Measurements from ENCODE around the gene CARF.
A peak's percentile ranks its signal among the peaks of the same experiment; 100 is the strongest.
"Not testable (repeated sequence)": the region's sequence is repeated elsewhere in the genome, so short reads cannot be mapped to it uniquely, and the experiment has no call there.

Gene CARF, protein sequence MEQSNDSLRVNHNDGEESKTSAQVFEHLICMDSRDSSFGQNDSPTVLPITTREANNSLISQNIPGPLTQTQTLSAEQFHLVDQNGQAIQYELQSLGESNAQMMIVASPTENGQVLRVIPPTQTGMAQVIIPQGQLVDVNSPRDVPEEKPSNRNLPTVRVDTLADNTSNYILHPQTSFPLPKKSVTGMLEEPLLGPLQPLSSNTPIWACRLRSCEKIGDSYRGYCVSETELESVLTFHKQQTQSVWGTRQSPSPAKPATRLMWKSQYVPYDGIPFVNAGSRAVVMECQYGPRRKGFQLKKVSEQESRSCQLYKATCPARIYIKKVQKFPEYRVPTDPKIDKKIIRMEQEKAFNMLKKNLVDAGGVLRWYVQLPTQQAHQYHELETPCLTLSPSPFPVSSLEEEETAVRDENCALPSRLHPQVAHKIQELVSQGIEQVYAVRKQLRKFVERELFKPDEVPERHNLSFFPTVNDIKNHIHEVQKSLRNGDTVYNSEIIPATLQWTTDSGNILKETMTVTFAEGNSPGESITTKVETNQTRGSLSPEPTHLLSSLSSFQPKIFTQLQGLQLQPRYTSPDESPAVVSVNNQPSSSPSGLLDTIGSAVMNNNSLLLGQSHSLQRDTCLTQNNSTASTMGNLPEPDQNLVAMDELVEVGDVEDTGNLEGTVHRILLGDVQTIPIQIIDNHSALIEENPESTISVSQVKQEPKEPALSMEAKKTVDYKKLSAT

DNA sequence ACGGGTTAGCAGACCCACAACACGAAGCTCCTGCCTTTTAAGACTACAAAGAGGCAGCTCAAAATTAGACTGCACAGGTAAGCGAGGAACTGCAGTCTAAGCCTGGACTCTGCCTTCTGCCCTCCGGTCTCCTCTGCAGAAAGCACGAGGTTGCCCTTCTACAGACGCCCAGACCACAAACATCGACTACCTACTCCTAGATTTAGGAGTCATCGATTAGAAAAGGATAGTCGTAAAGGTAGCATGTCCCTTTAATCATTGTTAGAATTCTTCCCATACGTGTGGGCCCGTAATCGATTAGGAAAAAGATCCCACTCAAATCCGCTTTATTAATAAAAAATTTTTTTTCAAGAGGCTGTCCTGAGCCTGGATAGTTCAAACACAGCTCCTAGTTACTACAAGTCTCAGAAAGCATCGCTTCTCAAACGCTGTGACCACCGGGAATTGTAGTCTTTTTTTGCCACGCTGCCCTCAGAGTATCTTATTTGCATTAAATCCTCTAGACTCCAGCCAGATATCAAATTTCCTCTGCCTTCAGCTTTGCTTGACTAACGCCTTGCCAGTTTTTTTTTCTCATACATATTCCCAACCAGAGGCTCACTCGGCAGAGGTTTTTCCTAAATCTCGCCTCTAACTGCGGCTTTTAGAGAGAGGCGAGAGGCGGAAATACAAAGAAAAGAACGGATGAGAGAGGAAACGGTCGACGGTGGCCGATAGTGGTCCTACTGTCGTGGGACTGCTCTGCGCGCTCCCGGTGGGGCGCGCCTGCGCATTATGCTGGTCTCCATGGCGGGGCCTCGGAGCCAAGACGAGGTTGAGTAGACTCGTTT, at the start of gene CARF, which contains the start of gene WDR12:
CARF (plus strand) TSS at position 764 of the 830 bp plus-strand sequence. CDS start 29,628 bp downstream, outside the sequence.
WDR12 (minus strand) TSS at position 162 of the 830 bp plus-strand sequence. CDS start 197 bp downstream, outside the sequence.
- DNase-seq (ENCODE audit: low spot score): peak; percentile 92

DNA sequence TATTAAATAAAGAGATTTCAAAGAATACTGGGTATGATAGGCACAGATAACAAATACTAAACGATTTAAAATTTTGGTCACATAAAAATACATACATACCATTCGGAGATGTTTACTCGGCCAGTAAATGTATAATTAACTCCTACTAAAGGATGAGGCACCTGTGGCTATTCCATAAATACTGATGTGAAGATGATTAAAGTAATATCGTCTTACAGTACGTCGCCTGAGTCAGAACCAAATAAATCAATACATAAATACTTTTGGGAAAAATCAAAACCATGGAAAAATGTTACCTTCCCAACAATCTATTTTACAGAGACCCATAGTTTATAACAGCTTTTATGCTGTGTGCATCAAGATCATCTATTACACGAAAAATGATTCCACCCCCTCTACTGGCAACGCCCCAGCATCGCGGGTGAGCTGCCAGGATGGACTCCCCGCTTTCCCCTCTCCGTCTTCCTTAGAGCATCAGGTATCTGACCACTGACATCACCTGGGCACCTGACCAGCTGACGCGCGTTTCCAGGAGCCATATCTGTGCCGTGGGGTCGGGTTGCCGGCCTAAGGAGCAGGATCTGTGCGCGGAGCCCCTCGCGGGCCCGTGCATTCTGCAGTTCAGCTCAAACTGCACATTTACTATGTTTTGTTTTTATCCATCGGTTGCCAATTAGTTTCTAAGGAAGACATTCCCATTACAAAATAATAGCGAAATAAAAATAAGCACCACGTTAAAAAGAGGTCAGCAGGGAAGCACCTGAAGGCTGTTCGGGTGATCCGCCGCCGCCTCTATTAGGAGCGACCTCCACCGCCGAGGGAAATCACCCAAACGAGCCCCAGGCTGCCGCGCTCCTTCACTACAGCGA, 41.4 kb upstream of the CARF start:
- DNase-seq (ENCODE audit: low spot score): peak; percentile 95

DNA sequence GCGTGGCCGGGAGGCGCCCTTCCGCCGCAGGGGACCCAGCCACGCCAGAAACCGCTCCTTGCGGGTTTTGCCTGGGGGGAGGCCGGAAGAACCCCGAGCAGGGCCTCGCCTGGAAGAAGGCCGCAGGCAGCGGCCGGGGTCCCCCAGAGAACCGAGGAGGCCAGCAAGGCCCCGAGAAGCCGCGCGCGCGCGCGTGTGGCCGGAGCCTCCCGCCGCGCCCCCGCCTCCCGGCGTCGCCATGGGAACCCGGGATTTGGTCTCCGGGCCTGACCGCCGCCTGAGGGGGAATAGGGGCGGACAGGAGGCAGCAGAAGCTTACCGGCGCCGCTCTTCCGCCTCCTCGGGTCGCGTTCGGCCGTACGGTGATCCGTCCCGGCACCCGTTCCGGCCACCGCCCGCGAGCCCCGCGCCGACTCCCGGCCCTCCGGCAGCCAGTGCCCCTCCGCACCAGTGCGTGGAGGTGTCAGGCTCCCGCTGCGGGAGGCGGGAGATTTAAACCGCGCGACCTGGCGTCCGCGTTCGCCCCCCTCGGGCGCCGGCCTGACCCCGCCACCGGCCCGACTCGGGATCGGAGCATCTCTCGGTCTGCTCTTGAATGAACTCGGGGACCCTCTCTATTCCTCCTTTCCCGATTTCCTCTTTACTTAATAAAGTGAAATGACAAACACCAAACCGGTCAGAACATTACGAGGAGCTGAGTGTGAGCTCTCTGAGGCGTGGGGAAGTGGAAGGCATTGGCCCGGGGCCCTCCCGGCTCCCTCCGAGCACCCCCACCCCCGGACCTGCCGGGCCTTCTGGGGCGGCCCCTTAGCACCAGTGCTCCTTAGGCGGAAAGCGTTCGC, 40.6 kb upstream of the CARF start, which contains the start of gene ICA1L:
ICA1L (minus strand) TSS at position 467 of the 842 bp plus-strand sequence. CDS start 42,757 bp downstream, outside the sequence.
- peak; percentile 64 for DNase-seq (ENCODE audit: low spot score)

DNA sequence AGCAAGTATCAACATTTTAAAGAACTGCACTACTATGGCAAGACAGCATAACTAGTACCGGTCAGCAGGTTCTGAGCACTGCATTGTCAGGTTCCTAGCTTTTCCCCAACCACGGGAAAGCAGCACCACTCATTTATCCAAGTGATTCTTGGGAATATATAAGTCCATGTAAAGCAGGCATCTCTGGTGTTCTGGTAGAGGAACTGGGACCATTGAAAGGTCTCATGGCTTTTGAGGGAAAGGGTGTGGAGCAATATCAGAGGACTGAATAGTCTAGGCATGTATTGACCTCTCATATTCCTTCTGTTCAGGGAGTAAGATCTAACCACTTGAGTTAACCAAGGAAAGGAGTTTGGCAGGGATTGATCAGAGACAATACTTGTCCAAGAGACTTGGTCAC, 34.4 kb upstream of the CARF start:
- DNase-seq (ENCODE audit: low spot score): no peak

DNA sequence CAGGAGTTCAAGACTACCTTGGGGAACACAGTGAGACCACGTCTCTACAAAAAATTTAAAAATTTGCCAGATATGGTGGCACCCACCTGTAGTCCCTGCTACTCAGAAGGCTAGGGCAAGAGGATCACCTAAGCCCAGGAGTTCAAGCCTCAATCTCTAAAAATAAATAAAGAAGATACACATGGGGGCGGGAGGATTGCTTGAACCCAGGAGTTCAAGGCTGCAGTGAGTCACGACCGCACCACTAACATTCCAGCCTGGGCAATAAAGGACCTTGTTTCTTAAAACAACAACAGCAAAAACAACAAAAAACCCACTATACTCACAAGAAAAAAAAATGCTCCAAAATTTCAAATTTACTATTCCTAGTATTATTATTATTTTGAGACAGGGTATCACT, 30.5 kb upstream of the CARF start:
- no peak for DNase-seq (ENCODE audit: low spot score)

DNA sequence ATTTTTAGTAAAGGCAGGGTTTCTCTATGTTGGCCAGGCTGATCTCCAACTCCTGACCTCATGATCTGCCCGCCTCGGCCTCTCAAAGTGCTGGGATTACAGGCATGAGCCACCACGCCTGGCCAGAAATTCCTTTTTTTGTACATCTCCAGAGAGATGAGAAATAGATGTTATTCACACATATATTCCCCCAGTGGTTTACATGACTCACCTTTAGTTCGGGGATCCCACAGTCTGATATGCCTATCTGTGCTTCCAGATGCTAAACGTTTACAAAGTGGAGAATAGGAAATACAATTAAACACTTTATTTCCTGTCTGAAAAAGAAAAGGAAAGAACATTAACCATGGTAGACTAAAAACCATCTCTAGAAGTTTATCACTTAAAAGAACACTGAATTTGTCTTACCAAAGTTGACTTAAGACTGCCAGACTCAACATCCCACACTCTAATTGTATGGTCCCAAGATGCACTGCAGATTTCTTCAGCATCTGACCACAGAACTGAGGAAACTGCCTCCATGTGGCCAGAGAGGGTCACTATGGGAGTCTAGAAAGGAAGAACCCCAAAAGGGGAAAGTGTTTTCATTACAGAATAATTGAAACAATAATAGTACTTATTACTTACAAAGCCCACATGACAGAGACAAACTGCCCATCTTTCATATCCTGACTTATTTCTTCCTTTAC, 27.9 kb upstream of the CARF start:
- DNase-seq (ENCODE audit: low spot score): no peak

DNA sequence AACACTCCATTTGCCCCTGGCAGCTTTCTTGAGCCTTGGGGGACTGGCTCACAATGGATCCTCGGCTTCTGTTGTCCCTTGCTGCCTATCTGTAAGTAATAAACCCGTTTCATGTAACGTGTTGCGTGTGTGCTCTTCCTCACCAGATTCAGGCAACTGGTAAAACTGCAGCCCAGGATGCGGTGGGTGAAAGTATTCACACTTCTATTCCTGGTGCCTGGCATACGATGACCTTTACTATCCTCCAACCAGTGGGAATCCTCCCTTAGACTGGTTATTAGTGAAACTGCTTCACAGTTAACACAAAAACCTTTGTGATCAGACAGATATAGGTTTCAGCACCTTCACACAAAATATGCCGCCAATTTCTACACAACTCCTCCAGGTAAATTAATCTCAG, 26.9 kb upstream of the CARF start:
- no peak for DNase-seq (ENCODE audit: low spot score)

DNA sequence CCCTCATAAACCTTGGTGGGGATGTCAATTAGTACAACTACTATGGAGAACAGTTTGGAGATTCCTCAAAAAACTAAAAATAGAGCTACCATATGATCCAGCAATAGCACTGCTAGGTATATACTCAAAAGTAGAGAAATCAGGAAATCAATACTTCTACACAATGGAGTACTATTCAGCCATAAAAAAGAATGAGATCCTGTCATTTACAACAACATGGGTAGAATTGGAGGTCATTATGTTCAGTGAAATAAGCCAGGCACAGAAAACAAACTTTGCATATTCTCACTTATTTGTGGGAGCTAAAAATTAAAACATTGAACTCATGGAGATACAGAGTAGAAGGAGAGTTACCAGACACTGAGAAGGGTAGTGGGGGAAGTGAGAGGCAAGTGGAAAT, 6.6 kb upstream of the CARF start:
- DNase-seq (ENCODE audit: low spot score): not testable (repeated sequence)

DNA sequence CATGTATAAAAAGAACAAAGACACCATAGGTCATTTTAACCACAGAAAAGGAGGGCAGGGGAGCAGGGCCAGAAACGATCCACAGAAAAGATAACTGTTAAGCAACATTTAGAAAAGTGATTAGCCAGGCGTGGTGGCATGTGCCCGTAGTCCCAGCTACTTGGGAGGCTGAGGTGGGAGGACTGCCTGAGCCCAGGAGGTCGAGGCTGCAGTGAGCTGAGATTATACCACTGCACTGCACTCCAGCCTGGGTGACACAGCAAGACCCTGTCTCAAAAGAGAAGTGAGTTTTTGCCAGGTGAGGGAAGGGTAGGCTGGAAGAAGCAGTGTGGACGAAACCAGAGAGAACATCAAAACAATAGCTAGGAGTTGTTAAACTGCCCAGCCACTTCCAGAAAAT, 3.9 kb upstream of the CARF start:
- no peak for DNase-seq (ENCODE audit: low spot score)

DNA sequence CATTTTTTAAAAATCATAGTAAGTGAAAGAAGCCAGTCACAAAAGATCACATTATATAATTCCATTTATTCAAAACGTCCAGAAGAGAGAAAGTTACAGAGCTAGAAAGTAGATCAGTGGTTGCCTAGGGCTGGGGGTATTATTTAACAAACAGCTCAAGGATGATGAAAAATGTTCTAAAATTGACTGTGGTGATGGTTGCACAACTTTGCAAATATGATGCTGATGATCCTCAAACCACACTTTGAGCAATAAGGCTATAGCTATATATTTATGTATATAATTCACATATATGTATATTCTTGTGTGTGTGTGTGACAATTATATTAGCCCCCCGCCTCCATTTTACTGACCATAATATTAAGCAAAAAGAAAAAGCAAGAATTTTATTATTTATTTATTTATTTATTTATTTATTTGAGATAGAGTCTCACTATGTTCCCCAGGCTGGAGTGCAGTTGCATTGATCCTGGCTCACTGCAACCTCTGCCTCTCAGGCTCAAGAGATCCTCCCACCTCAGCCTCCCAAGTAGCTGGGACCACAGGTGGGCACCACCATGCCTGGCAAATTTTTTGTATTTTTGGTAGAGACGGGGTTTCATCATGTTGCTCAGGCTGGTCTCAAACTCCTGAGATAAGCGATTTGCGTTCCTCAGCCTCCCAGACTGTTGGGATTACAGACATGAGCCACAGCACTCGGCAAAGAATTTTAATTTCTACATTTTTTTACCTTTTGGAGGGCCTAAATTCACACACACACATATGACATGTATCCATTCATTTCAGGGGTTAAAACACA, 2.5 kb upstream of the CARF start:
- DNase-seq (ENCODE audit: low spot score): no peak

DNA sequence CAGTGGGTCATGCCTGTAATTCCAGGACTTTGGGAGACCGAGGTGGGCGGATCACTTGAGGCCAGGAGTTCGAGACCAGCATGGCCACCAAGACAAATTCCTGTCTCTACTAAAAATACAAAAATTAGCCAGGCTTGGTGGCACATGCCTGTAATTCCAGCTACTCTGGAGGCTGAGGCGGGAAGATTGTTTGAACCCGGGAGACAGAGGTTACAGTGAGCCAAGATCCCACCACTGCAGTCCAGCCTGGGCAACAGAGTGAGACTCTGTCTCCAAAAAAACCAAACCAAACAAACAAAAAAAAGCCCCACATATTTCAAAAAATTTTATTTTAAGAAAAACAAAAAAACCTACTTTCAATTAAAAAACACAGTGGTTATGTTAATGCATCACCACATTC, 1.8 kb upstream of the CARF start:
- not testable (repeated sequence) for DNase-seq (ENCODE audit: low spot score)

DNA sequence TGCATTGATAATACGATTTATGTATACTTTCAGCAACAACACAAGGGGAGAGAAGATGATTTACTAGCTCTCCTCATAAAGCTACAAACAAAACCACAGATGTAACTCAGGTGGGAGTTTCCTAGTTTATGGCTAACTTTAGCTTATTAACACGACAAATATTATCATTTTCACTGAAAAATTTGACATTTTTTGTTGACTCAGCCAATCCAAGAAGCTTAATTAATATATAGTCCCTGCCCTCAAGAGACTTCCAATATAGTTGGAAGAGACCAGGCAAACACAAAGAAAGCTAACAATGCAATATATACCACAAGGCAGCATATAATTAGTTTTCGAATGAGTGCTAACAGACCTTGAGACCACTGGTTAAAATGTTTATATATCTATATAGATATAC, 1.4 kb upstream of the CARF start:
- DNase-seq (ENCODE audit: low spot score): no peak

DNA sequence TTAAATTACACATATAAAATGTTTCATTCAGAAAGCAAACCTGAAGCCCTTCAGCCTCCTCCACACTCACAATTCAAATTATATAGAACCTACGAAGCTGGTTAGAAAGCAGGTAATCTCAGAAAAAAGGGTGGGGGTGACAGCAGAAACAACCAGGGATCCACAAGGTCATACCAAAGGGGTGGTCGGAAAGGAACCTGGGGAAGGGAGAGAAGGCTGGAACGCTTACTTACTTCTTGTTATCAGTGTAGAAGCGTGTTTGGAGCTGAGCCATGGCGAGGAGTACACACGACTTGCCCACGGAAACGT, 918 bp upstream of the CARF start:
- no peak for DNase-seq (ENCODE audit: low spot score)

DNA sequence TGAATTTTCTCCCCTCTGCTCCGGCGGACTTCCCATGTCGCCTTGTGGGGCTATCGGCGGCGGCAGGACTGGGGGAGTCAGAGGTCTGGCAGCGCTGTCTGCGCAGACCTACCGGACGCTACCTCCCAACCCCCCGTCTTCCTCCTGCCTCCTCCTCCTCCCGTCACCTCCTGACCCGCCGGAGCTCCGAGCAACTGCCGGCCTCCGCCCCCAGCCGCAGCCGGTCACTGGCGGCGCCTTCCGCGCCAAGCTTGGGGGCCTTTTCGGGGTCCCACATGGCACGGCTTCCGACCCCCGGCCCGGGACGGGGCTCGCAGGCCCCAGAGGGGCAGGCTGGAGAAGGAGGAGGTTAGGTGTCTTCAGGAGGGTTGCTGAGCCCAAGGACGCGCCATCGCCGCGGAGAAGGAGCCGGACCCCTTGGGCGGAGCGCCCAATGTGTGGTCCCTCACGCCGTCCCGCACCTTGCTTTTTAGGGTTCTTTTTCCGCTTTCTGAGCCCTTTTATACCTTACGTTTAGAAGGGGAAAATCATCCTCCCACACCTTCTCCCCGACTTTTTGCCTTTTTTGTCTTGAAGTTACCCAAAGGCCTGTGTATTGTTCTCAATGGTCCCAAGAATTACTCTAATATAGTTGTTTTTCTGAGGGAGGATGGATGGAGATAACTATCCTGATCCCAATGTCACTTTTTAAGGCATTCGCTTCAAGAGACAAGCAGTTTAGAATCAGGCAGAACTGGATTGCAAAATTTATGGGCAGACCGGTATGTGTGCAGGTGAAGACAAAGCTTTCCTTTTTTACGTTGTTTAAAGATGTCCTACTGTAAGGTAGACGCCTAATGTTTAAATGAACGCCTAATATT, 497 bp downstream of the CARF start:
- DNase-seq (ENCODE audit: low spot score): not testable (repeated sequence)

DNA sequence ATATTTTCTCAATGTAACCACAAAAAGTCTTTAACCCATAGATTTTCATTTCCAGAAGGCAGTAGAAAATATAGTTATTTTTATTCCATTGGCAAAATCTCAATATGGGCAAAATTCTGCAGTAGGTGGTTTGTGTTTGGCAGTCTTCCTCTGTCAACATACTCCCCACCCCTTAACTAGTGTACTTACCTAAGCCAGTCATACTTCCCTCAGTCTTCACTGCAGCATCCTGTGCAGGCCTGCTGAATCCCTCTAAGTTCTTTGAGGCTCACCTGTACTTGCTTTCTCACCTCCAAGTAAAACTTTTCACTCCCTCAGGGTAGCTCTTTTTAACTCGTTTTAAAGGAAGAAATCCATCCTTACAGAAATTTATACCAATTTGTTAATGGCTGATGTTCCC, 6.8 kb downstream of the CARF start:
- no peak for DNase-seq (ENCODE audit: low spot score)

DNA sequence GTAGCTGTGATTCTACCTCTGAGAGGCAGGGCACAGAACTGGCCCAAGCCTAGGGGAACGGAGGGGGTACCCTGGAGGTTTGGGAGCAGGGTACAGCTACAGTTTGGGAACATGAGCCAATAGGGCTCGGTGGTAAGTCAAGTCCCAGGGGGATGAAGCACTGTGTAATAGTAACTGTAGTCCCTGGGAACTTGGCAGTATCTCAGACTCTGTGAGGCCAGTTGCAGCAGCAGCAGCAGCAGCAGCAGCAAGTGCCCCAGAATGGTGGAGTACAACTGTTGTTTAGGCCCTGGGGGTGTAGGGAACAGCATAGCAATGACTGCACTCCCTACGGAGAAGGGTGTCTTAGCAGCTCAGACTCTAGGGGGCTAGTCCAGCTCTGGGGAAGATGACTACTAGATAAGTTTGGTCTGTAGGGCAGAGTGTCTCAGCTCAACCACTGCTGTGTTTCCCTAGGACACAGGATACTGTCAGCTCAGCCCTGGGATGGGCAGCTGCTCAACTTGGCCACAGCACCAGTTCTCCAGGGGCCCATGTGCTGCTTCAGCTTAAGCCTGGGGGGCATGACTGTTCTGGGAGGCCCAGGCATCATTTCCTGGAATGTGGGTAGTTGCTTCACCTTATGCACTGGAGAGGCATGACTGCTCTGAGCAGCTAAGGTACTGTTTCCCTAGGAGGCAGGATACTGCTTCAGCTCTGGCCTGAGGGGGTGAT, 20.5 kb downstream of the CARF start:
- DNase-seq (ENCODE audit: low spot score): no peak

DNA sequence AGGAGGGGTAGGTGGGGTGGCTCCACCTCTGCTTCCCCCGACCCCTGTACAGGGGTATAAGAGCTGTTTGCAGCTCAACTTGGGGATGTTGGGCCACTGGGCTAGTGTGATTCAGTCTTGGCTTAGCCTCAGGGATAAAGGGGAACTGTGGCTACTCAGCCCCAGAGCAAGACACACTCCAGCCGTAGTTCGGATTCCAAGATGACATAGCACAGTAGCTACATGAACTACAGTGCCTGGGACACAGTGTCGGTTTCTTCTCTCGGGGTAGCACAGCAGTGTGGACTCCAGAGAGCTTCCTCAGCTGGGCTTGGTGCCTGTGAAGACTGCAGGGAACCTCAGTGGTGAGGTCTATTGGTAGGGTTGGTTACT, 21.1 kb downstream of the CARF start:
- DNase-seq (ENCODE audit: low spot score): no peak

DNA sequence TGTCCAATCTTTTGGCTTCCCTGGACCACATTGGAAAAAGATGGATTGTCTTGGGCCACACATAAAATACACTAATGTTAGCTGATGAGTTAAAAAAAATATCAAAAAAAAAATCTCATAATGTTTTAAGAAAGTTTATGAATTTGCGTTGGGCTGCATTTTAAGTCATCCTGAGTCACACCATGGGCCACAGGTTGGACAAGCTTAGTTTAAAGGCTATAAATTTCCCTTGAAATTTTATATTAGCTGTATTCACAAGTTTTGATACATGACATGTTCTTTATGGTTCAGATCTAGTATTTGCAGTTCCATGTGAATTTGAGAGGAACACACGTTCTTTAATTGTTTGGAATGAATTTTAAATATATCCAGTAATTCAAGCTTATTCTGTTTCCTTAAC, 21.9 kb downstream of the CARF start:
- no peak for DNase-seq (ENCODE audit: low spot score)

Measured in SW480 (cell line).